IPS-20b (cell line): ENCODE results near the gene TRIM39.

Source experiments
- H3K27ac ChIP-seq: one replicate; pipeline ENCODE4 v1.5.1; 2013; ENCODE audit warnings: low read length
- H3K27me3 ChIP-seq: 2 replicates; pipeline ENCODE4 v1.6.1; 2013; ENCODE audit warnings: mild to moderate bottlenecking, low read length, inconsistent platforms; ENCODE audit not compliant: insufficient read depth
- H3K36me3 ChIP-seq: 2 replicates; pipeline ENCODE4 v1.6.1; 2013; ENCODE audit warnings: low read depth, mild to moderate bottlenecking, inconsistent platforms, low read length, moderate library complexity; ENCODE audit not compliant: insufficient read depth
- H3K4me1 ChIP-seq: 2 replicates; pipeline ENCODE4 v1.6.1; 2013; ENCODE audit warnings: mild to moderate bottlenecking, control low read depth, inconsistent platforms, low read length, moderate library complexity; ENCODE audit not compliant: insufficient read depth
- H3K4me3 ChIP-seq: 2 replicates; pipeline ENCODE4 v1.5.1; 2013; ENCODE audit warnings: mild to moderate bottlenecking, low read length, inconsistent platforms
- H3K9ac ChIP-seq: 2 replicates; pipeline ENCODE4 v1.6.1; 2013; ENCODE audit warnings: low read depth, mild to moderate bottlenecking, inconsistent platforms, low read length, moderate library complexity
- H3K9me3 ChIP-seq: 2 replicates; pipeline ENCODE4 v1.6.1; 2013; ENCODE audit warnings: mild to moderate bottlenecking, low read depth, low read length, inconsistent platforms; ENCODE audit not compliant: insufficient read depth

Gene TRIM39

DNA sequence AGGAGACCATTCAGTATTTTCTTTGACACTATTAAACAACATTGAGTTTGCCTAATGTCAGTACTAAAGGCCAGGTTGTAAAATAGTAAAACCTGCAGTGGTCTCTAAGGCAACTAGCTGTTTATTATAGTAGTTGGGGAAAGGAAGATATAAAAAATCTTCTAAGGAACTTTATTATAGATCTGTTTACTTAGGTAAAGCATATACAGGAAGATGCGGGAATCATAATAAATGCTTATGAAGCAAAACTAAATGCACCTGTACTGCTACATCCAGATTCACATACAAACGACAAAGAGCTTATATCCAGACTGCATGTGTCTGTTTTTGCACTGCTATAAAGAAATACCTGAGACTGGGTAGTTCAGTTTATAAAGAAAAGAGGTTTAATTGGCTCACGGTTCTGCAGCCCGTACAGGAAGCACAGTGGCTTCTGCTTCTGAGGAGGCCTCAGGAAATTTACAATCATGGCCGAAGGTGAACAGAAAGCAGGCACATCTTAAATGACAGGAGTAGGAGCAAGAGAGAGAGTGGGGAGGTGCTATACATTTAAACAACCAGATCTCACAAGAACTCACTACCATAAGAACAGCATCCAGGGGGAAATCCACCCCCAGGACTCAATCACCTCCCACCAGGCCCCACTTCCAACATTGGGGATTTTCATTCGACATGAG lies 8.7 kb upstream of the TRIM39 start:
- H3K9me3 ChIP-seq = no peaks in the 10 kb centered on the region
- H3K27me3 ChIP-seq = no peaks in the 10 kb centered on the region
- H3K4me3 ChIP-seq = no peak overlapping the region
- no peak overlapping the region for H3K9ac ChIP-seq
- H3K27ac ChIP-seq = no peak overlapping the region
- H3K36me3 ChIP-seq = peaks cover 40% of the 10 kb centered on the region
- peaks cover 39% of the 10 kb centered on the region for H3K4me1 ChIP-seq

DNA sequence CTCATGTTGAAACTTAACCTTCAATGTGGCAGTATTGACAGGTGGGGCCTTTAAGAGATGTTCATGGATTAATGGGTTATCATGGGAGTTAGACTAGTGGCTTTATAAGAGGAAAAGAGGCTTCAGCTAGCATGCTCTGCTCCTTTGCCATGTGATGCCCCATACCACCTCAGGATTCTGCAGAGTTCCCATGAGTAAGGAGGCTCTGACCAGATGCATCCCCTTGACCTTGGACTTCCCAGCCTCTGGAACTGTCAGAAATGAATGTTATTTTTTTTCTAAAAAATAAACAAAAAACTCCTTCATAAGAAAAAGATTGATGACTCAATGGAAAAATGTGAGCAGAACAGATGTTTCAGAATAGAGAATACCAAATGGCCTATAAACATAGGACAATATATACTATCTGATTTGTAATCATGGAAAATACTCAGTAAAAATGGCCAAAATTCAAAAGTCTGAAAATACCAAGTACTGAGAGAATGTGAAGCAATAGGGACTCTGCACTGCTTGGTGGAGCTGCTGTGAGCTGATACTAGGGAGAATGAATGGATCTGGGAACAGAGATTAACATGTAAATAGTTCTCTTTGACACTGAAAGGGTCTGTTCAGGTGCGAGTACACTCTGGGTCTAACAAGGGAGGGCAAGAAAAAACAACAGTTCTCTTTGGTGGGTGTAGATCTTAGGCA lies 7.4 kb upstream of the TRIM39 start:
- H3K4me3 ChIP-seq = peak overlapping the region; percentile 34; the same call in 1 of the 2 replicates
- H3K9ac ChIP-seq = no peak overlapping the region
- H3K9me3 ChIP-seq = no peaks in the 10 kb centered on the region
- H3K36me3 ChIP-seq = peaks cover 28% of the 10 kb centered on the region
- peaks cover 49% of the 10 kb centered on the region for H3K4me1 ChIP-seq
- no peak overlapping the region for H3K27ac ChIP-seq
- H3K27me3 ChIP-seq = no peaks in the 10 kb centered on the region

DNA sequence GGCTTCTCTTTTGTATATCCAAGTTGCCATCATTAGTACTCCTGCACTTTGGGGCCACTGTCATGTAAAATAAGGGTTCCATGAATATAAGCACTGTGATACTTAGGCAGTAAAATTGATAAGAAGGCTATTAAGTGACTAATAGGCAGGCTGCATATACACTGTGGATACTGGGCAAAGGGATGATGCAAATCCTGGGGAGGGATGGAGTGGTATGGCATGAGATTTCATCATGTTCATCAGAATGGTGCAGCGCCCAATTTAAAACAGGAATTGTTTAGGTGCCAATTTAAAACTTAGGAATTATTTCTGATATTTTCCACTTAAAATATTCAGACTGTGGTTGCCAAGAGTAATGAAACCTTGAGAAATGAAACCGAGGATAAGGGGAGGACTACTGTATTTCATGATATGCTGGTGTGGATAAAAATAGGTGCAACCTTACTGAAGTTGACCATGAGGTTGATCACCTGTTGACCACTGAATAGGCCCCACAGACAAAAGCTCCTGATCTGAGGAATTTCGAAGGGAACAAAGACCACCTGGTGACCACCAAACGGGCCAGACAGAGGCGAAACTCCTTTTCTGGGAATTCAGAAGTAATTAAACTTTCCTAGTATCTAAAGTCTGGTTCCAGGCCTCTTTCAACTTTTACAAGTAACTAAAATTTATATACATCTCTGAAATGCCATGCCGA lies 4.9 kb upstream of the TRIM39 start:
- peaks cover 7% of the 10 kb centered on the region; the same call in 1 of the 2 replicates for H3K36me3 ChIP-seq
- H3K4me1 ChIP-seq = peaks cover 50% of the 10 kb centered on the region
- H3K4me3 ChIP-seq = peak overlapping the region; percentile 58
- peak overlapping the region; percentile 25 for H3K27ac ChIP-seq
- peak overlapping the region; percentile 58; the same call in 1 of the 2 replicates for H3K9ac ChIP-seq
- no peaks in the 10 kb centered on the region for H3K27me3 ChIP-seq
- H3K9me3 ChIP-seq = no peaks in the 10 kb centered on the region

DNA sequence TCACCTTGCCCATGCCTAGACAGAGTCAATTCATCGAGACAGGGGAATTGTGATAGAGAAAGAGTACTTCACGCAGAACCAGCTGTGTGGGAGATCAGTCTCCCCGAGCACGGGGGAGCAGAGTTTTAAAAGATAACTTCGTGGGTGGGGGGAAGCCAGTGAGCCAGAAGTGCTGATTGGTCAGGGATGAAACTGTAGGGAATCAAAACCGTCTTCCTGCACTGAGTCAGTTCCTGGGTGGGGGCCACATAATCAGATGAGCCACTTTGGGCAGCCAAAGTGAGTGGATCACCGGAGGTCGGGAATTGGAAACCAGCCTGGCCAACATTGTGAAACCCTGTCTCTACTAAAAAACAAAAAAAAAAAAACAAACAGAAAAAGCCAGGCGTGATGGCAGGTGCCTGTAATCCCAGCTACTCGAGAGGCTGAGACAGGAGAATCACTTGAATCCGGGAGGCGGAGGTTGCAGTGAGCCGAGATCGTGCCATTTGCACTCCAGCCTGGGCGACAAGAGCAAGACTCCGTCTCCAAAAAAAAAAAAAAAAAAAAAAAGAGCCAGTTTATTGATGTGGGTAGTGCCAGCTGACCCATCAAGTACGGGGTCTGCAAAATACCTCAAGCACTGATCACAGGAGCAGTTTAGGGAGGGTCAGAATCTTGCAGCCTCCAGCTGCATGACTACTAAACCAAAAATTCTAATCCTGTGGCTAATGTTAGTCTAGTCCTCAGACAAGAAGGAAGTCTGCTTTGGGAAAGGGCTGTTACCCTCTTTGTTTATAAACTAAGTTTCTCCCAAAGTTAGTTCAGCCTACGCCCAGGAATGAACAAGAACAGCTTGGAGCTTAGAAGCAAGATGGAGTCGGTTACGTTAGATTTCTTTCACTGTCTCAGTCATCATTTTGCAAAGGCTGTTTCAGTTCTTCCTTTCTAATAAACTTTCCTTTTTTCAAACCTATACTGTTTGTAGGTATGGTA lies 3.9 kb upstream of the TRIM39 start:
- no peaks in the 10 kb centered on the region for H3K9me3 ChIP-seq
- H3K9ac ChIP-seq = peak overlapping the region; percentile 58; the same call in 1 of the 2 replicates
- peaks cover 46% of the 10 kb centered on the region for H3K4me1 ChIP-seq
- no peaks in the 10 kb centered on the region for H3K27me3 ChIP-seq
- peaks cover 6% of the 10 kb centered on the region; the same call in 1 of the 2 replicates for H3K36me3 ChIP-seq
- H3K27ac ChIP-seq = peak overlapping the region; percentile 25
- H3K4me3 ChIP-seq = peak overlapping the region; percentile 58; the same call in 1 of the 2 replicates

DNA sequence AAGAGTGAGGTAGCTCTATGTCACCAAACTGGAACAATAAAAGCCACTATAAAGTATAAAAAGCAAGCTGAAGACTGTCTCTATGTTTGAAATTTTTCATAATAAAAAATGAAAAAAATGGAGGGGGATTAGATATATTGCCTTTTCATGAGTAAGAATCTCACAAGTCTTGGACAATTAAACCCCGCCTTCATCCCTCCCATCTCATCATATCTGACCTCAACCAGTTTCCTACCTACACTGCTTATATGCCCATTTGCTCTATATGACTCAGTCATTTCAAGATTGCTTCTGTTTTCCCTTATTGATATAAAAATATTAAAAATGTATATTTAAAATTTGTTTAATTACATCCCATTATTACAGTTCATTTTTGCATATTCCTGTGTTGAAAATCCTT lies 2.9 kb upstream of the TRIM39 start:
- no peak overlapping the region for H3K9ac ChIP-seq
- peaks cover 4% of the 10 kb centered on the region; the same call in 1 of the 2 replicates for H3K36me3 ChIP-seq
- no peak overlapping the region for H3K4me3 ChIP-seq
- H3K27me3 ChIP-seq = no peaks in the 10 kb centered on the region
- H3K9me3 ChIP-seq = no peaks in the 10 kb centered on the region
- no peak overlapping the region for H3K27ac ChIP-seq
- peaks cover 39% of the 10 kb centered on the region for H3K4me1 ChIP-seq

DNA sequence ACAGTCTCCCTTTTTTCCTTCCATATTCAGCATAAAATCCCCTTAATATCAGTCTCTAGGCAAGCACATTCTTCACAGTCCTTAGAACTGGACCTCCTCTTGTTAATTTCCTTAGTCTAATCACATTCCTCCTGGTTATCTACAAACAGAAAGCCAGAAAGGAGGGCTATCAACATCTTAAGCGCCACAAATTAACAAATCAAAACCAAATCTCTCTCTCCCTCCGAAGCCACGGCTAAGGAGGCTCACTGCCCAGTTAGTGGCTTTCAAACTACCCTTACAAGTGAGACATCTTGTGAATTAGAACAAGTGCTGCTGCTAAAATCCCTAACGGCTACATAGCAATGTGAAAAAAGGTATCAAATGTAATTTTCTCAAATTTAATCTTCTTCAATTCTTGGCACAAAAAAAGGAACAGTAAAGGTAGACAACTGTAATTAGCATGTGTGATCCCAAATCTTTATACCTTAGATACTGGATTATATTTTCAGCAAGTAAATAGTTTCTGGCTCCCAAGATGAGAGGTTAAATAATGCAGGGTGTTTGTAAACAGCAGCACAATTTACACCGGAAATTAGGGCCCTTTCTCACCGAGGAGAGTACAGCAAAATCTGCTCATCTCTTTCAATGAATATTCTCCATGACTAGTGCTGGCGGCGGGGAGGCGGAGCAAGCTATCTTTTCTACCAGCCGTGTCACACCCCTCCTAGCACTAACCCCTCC lies 1.4 kb upstream of the TRIM39 start:
- Histone ChIP-seq H3K4me1 (peaks cover 32% of the 10 kb centered on the region), H3K9ac (peak overlapping the region; percentile 99; the same call in 1 of the 2 replicates), H3K36me3 (peaks cover 16% of the 10 kb centered on the region), H3K4me3 (peak overlapping the region; percentile 99), H3K27me3 (no peaks in the 10 kb centered on the region), H3K27ac (peak overlapping the region; percentile 54), H3K9me3 (no peaks in the 10 kb centered on the region)

DNA sequence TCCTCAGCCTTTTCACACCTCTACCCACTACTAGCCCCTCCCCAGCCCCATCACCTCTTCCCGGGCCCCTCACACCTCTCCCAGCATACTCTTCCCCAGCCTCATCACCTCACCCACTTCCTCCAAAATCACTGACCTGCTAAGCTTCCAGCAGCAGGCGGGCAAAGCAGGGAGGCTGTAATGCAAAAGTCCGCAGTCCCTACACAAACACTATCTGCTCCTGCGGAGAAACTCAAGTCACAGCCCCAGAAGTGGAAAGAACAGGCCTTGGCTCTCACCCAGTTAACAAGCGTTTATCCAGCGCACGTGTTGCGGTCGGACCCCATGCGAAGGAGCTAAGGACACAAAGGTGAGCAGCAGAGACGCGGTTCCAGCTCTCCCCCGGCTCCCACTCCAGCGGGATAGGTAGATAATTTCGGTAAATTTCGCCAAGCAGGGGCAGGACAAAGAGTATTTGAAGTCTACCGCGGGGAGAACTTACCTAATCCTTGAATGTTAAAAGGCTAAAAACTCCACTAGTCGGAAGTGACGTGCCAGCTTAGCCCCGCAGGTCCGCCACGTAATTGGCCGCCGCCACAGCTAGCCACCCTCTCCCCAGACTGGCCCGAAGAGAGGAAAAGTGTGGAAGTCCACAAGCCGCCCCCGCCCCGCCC lies 728 bp upstream of the TRIM39 start:
- peak overlapping the region; percentile 99 for H3K27ac ChIP-seq
- peak overlapping the region; percentile 99 for H3K9ac ChIP-seq
- no peaks in the 10 kb centered on the region for H3K27me3 ChIP-seq
- peaks cover 26% of the 10 kb centered on the region for H3K4me1 ChIP-seq
- peaks cover 23% of the 10 kb centered on the region for H3K36me3 ChIP-seq
- H3K9me3 ChIP-seq = no peaks in the 10 kb centered on the region
- H3K4me3 ChIP-seq = peak overlapping the region; percentile 99

DNA sequence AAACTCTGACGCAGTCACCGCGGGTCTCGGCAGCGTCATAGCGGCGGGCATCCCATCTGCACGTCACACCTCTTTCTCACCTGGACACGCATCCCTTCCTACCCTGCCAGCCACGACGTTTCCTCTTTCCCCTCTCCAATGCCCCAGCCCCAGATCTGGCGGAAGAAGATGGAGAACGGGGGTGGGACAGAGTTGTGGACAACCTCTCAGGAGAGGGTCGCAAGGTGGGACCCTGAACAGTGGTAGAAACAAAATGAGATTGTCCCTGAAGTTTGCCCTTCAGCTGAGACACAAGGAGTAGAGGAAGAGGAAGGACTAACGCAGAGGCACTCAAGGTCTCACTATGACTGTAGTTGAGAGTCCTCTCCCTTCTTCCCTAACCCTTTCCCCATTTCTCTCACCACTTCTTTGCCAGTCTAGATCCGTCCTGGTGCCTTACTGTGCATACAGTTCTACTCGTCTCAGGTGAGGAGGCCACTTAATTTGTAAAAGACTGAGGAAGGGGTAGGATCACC lies 562 bp downstream of the TRIM39 start:
- Histone ChIP-seq H3K9me3 (no peaks in the 10 kb centered on the region), H3K27me3 (no peaks in the 10 kb centered on the region), H3K36me3 (peaks cover 35% of the 10 kb centered on the region), H3K4me1 (peaks cover 15% of the 10 kb centered on the region; the same call in 1 of the 2 replicates), H3K9ac (peak overlapping the region; percentile 99; the same call in 1 of the 2 replicates), H3K27ac (no peak overlapping the region), H3K4me3 (peak overlapping the region; percentile 99)

DNA sequence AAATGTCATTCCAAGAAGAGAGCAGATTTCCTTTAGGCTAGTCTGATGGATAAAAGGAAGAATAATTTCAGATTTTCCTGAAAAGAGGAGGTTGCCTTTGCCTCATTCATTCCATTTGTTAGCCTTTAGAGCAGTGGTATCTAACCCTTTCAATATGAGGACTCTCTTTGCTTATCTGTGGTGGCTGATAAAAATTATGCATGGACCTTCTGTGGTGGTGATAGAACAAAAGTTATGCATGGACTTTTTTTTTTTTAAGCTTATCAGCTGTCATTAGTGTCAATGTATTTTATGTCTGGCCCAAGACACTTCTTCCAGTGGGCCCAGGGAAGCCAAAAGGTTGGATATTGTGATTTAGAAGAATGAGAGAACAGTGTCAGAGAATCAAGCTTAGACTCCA lies 1.7 kb downstream of the TRIM39 start:
- Histone ChIP-seq H3K9ac (no peak overlapping the region), H3K4me1 (peaks cover 8% of the 10 kb centered on the region; the same call in 1 of the 2 replicates), H3K36me3 (peaks cover 44% of the 10 kb centered on the region), H3K4me3 (no peak overlapping the region), H3K27me3 (no peaks in the 10 kb centered on the region), H3K9me3 (no peaks in the 10 kb centered on the region), H3K27ac (no peak overlapping the region)

DNA sequence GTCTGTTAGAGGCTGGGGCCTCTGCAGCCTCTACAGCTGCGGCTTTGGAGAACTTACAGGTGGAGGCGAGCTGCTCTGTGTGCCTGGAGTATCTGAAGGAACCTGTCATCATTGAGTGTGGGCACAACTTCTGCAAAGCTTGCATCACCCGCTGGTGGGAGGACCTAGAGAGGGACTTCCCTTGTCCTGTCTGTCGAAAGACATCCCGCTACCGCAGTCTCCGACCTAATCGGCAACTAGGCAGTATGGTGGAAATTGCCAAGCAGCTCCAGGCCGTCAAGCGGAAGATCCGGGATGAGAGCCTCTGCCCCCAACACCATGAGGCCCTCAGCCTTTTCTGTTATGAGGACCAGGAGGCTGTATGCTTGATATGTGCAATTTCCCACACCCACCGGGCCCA lies 2.6 kb downstream of the TRIM39 start:
- H3K4me1 ChIP-seq = peaks cover under 1% of the 10 kb centered on the region; the same call in 1 of the 2 replicates
- no peak overlapping the region for H3K27ac ChIP-seq
- no peaks in the 10 kb centered on the region for H3K27me3 ChIP-seq
- H3K9ac ChIP-seq = no peak overlapping the region
- peaks cover 53% of the 10 kb centered on the region for H3K36me3 ChIP-seq
- H3K4me3 ChIP-seq = no peak overlapping the region
- H3K9me3 ChIP-seq = no peaks in the 10 kb centered on the region
